HG03378 (cell line): ENCODE measurements around the gene GLI1.
A peak's percentile ranks its signal among the peaks of the same experiment; 100 is the strongest.

Experiments used
- ATAC-seq: cut with Tn5 transposase; IDR thresholded peaks from one replicate; pipeline ENCODE4 v1.9.1; 2021; ENCODE audit warnings: mild to moderate bottlenecking, moderate library complexity; ENCODE audit not compliant: unreplicated experiment

GLI1 gene

GRCh38 chr12:57474862-57475261 lies 15.3 kb downstream of the GLI1 start:
- no peak for ATAC-seq

- peak; percentile 3 for ATAC-seq
Observed at GRCh38 chr12:57475271-57476161, 15.9 kb downstream of the GLI1 start.

GRCh38 chr12:57476162-57476992 lies 16.8 kb downstream of the GLI1 start:
- ATAC-seq = peak; percentile 38

GRCh38 chr12:57476993-57477709 lies 17.6 kb downstream of the GLI1 start:
- no peak for ATAC-seq

GRCh38 chr12:57477710-57478681 lies 18.4 kb downstream of the GLI1 start:
- peak; percentile 37 for ATAC-seq

- ATAC-seq = no peak
Observed at GRCh38 chr12:57479043-57479375, 19.4 kb downstream of the GLI1 start.

- ATAC-seq = no peak
Observed at GRCh38 chr12:57479376-57480115, 20.0 kb downstream of the GLI1 start, which contains the start of gene ARHGAP9. Gene ARHGAP9, minus strand, starts transcription at chr12:57479866. Its CDS starts 460 bp downstream, at chr12:57479406.

GRCh38 chr12:57481671-57482070 lies 22.1 kb downstream of the GLI1 start:
- ATAC-seq = no peak

- ATAC-seq = no peak
Observed at GRCh38 chr12:57483466-57483865, 23.9 kb downstream of the GLI1 start.

GRCh38 chr12:57485695-57486094 lies 26.1 kb downstream of the GLI1 start:
- no peak for ATAC-seq

GRCh38 chr12:57487055-57487596 lies 27.5 kb downstream of the GLI1 start:
- no peak for ATAC-seq

- ATAC-seq = peak; percentile 98
Observed at GRCh38 chr12:57487597-57488401, 28.2 kb downstream of the GLI1 start, which contains the start of gene MARS1. Gene MARS1, plus strand, starts transcription at chr12:57488068. Its CDS starts 23 bp downstream, at chr12:57488091.

- ATAC-seq = no peak
Observed at GRCh38 chr12:57488402-57489156, 29.0 kb downstream of the GLI1 start.

- ATAC-seq = no peak
Observed at GRCh38 chr12:57489157-57489641, 29.6 kb downstream of the GLI1 start.

- no peak for ATAC-seq
Observed at GRCh38 chr12:57490126-57490525, 30.5 kb downstream of the GLI1 start.

GRCh38 chr12:57491393-57492280 lies 32.1 kb downstream of the GLI1 start:
- no peak for ATAC-seq
